ENCODE results near the gene MT1H. TPM values are rescaled to one million over a fixed set of nuclear protein-coding genes. Genes with fewer than 3 reads are reported as not detected.
"Not testable (repeated sequence)": the region's sequence is repeated elsewhere in the genome, so short reads cannot be mapped to it uniquely, and the experiment has no call there.

Gene MT1H
- polyA plus RNA-seq, 3 donors: 0.76 TPM; not detected in 2

GRCh38 chr16:56664506-56664905, 5.1 kb upstream of the MT1H start:
- Mint-ChIP-seq H3K9me3 (peaks cover 0 to 11% (median 4%) of the 10 kb centered on the region in 7 donors), H3K27me3 (ENCODE audit: low read depth in 3 of 3) (peaks cover 85 to 89% (median 85%) of the 10 kb centered on the region in 3 donors), H3K27ac (peak overlapping the region in 1 of 7 donors; percentile 11), H3K4me1 (peaks cover 22% of the 10 kb centered on the region), H3K36me3 (peaks cover 18 to 20% of the 10 kb centered on the region in 2 donors), H3K4me3 (peak overlapping the region in 1 of 2 donors; percentile 71)
- H3K4me1 ChIP-seq (ENCODE audit: control insufficient read depth in 1 of 2, insufficient read depth in 2 of 2, low read length in 2 of 2): peaks cover 5 to 13% of the 10 kb centered on the region in 2 donors
- H3K4me2 ChIP-seq (replicated peaks; ENCODE audit: extremely low read depth, low read length, poor library complexity, severe bottlenecking): no peak overlapping the region
- no peak overlapping the region for H2AFZ ChIP-seq (ENCODE audit: insufficient read depth, low read depth, low read length, poor library complexity, severe bottlenecking)
- H4K20me1 ChIP-seq (ENCODE audit: insufficient read depth, low read length): no peaks in the 10 kb centered on the region
- no peak overlapping the region for H3K9ac ChIP-seq (ENCODE audit: insufficient read depth, low read length, poor library complexity, severe bottlenecking)
- peaks cover 67 to 91% of the 10 kb centered on the region in 2 donors for H3K27me3 ChIP-seq (ENCODE audit: control insufficient read depth in 2 of 2, insufficient read depth in 2 of 2, low read length in 2 of 2)
- no peak for DNase-seq
- H3K27ac ChIP-seq (ENCODE audit: low read depth in 1 of 2, low read length in 2 of 2): no peak overlapping the region
- TF ChIP-seq CTCF (IDR thresholded peaks at IDR 0.05): no peak
- H3K9me3 ChIP-seq (replicated peaks in 1 of 2; ENCODE audit: control insufficient read depth in 1 of 2, insufficient read depth in 1 of 2, low read length in 2 of 2): peaks cover 0 to 29% of the 10 kb centered on the region in 2 donors
- no peaks in the 10 kb centered on the region for H3K79me2 ChIP-seq (ENCODE audit: insufficient read depth, low read length)
- intact Hi-C loops (cut with micrococcal nuclease): no loop called here
- H3K36me3 ChIP-seq (replicated peaks in 1 of 2; ENCODE audit: control insufficient read depth in 1 of 2, insufficient read depth in 2 of 2, low read length in 2 of 2): no peaks in the 10 kb centered on the region
- WGBS (ENCODE audit: insufficient coverage): no CpG with 5 or more reads among the region's 1 CpG
- no peak overlapping the region for H3K4me3 ChIP-seq (replicated peaks in 1 of 3; ENCODE audit: low read depth in 2 of 3, low read length in 3 of 3)

- H3K4me2 ChIP-seq (replicated peaks; ENCODE audit: extremely low read depth, low read length, poor library complexity, severe bottlenecking); DNase-seq; H3K4me3 ChIP-seq (replicated peaks in 1 of 3; ENCODE audit: low read depth in 2 of 3, low read length in 3 of 3); H4K20me1 ChIP-seq (ENCODE audit: insufficient read depth, low read length); intact Hi-C loops (cut with micrococcal nuclease); H3K27ac ChIP-seq (ENCODE audit: low read depth in 1 of 2, low read length in 2 of 2); H3K9ac ChIP-seq (ENCODE audit: insufficient read depth, low read length, poor library complexity, severe bottlenecking); H3K79me2 ChIP-seq (ENCODE audit: insufficient read depth, low read length); H2AFZ ChIP-seq (ENCODE audit: insufficient read depth, low read depth, low read length, poor library complexity, severe bottlenecking); H3K27ac Mint-ChIP-seq; H3K36me3 ChIP-seq (replicated peaks in 1 of 2; ENCODE audit: control insufficient read depth in 1 of 2, insufficient read depth in 2 of 2, low read length in 2 of 2): not testable (repeated sequence)
- Mint-ChIP-seq H3K36me3 (peaks cover 11% of the 10 kb centered on the region in 2 donors), H3K4me3 (peak overlapping the region in 1 of 2 donors; percentile 73), H3K9me3 (peaks cover 0 to 17% (median 6%) of the 10 kb centered on the region in 7 donors), H3K27me3 (ENCODE audit: low read depth in 3 of 3) (peaks cover 90 to 96% (median 92%) of the 10 kb centered on the region in 3 donors), H3K4me1 (peaks cover 29% of the 10 kb centered on the region)
- 72% methylated on average over 4 of the region's 8 CpGs for WGBS (ENCODE audit: insufficient coverage)
- Histone ChIP-seq H3K27me3 (ENCODE audit: control insufficient read depth in 2 of 2, insufficient read depth in 2 of 2, low read length in 2 of 2) (peaks cover 74 to 96% of the 10 kb centered on the region in 2 donors), H3K4me1 (ENCODE audit: control insufficient read depth in 1 of 2, insufficient read depth in 2 of 2, low read length in 2 of 2) (peaks cover 11 to 20% of the 10 kb centered on the region in 2 donors), H3K9me3 (replicated peaks in 1 of 2; ENCODE audit: control insufficient read depth in 1 of 2, insufficient read depth in 1 of 2, low read length in 2 of 2) (peaks cover 0 to 34% of the 10 kb centered on the region in 2 donors)
Observed at GRCh38 chr16:56665286-56666261, 4.0 kb upstream of the MT1H start.
